ENCODE results near the gene LY6G6D.
A peak's percentile ranks its signal among the peaks of the same experiment; 100 is the strongest.

The LY6G6D gene

DNA sequence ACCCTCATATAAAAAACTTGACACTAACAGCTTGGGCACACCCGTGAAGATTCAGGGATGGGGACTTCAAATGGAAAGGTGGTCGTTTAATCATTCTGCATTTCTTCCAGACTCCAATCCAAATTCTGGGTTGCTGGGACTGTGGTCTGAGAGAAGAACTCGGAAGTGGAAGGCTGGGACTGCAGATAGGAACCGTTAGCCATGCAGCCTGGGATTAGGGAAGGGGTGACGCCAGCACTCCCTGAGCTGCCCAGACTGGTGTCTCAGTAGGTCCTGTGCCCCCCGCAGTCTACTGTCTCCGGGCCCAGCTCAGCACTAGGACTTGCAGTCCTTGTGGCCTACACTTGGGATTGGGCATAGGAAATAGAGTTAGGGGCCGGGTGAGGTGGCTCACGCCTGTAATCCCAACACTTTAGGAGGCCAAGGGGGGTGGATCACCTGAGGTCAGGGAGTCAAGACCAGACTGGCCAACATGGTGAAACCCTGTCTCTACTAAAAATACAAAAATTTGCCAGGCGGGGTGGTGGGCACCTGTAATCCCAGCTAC lies 21.7 kb downstream of the LY6G6D start:
- Histone ChIP-seq H3K14ac (ENCODE audit: low read length) (peak overlapping the region; percentile 39), H3K4me1 (ENCODE audit: control insufficient read depth in 2 of 2, insufficient read depth in 1 of 2, low read depth in 1 of 2, low read length in 2 of 2) (peaks cover 30 to 36% of the 10 kb centered on the region in 2 donors)

GRCh38 chr6:31737315-31737990 lies 22.3 kb downstream of the LY6G6D start:
- H2BK12ac ChIP-seq (ENCODE audit: low read length): no peak overlapping the region
- H3K14ac ChIP-seq (ENCODE audit: low read length): no peak overlapping the region
- H3K4me1 ChIP-seq (ENCODE audit: control insufficient read depth in 2 of 2, insufficient read depth in 1 of 2, low read depth in 1 of 2, low read length in 2 of 2): peaks cover 30 to 36% of the 10 kb centered on the region in 2 donors
- peak overlapping the region; percentile 12 for H2BK120ac ChIP-seq (ENCODE audit: low read depth, low read length)
- H3K9me3 ChIP-seq (replicated peaks in 1 of 2; ENCODE audit: control insufficient read depth in 2 of 2, insufficient read depth in 1 of 2, low read depth in 1 of 2, low read length in 2 of 2): no peaks in the 10 kb centered on the region
- no CpG with 5 or more reads among the region's 7 CpGs for WGBS, 2 donors (ENCODE audit: extremely low coverage in 2 of 2, insufficient read length in 2 of 2, insufficient replicate concordance in 1 of 2)
- DNase-seq (ENCODE audit: low spot score): peak; percentile 65
- H2BK15ac ChIP-seq (ENCODE audit: low read length): no peak overlapping the region
- no peak overlapping the region for H2AFZ ChIP-seq (ENCODE audit: low read length)
- no peak overlapping the region for H4K8ac ChIP-seq (ENCODE audit: low read depth, low read length)
- H3K9ac ChIP-seq (ENCODE audit: low read depth, low read length, poor library complexity): no peak overlapping the region
- no peak overlapping the region for H2AK5ac ChIP-seq (ENCODE audit: low read depth, low read length)
- H4K91ac ChIP-seq (ENCODE audit: low read depth, low read length, poor library complexity): no peak overlapping the region
- peaks cover 10% of the 10 kb centered on the region for H3K79me1 ChIP-seq (ENCODE audit: low read depth, low read length)
- H3K27me3 ChIP-seq (ENCODE audit: control insufficient read depth in 3 of 3, insufficient read depth in 3 of 3, low read depth in 1 of 3, low read length in 3 of 3): no peaks in the 10 kb centered on the region
- H3K18ac ChIP-seq (ENCODE audit: low read length): no peak overlapping the region
- peak overlapping the region; percentile 12 for H3K4me2 ChIP-seq (ENCODE audit: insufficient read depth, low read length, poor library complexity, severe bottlenecking)
- H3K27ac ChIP-seq (replicated peaks; ENCODE audit: low read length): peak overlapping the region; percentile 88
- peak overlapping the region; percentile 85 for H2BK5ac ChIP-seq (ENCODE audit: low read length)
- no peak overlapping the region for H3K4ac ChIP-seq (ENCODE audit: low read length)
- H3K23ac ChIP-seq (ENCODE audit: low read depth, low read length, poor library complexity): no peak overlapping the region
- peak overlapping the region in 1 of 2 donors; percentile 67 for H3K4me3 ChIP-seq (ENCODE audit: low read length in 2 of 2)
- H3K36me3 ChIP-seq (replicated peaks in 1 of 2; ENCODE audit: control insufficient read depth in 2 of 2, insufficient read depth in 2 of 2, low read length in 2 of 2): peaks cover 20 to 42% of the 10 kb centered on the region in 2 donors

More for the DNA sequence above, 21.7 kb downstream of the LY6G6D start:
- H3K23ac ChIP-seq (ENCODE audit: low read depth, low read length, poor library complexity): no peak overlapping the region
- peak overlapping the region; percentile 67 to 90 for H3K4me3 ChIP-seq (ENCODE audit: low read length in 2 of 2)
- H3K79me1 ChIP-seq (ENCODE audit: low read depth, low read length): peaks cover 10% of the 10 kb centered on the region
- H3K27ac ChIP-seq (replicated peaks; ENCODE audit: low read length): peak overlapping the region; percentile 88
- H4K91ac ChIP-seq (ENCODE audit: low read depth, low read length, poor library complexity): peak overlapping the region; percentile 97
- no peak overlapping the region for H4K8ac ChIP-seq (ENCODE audit: low read depth, low read length)
- H3K9ac ChIP-seq (ENCODE audit: low read depth, low read length, poor library complexity): no peak overlapping the region
- H2AFZ ChIP-seq (ENCODE audit: low read length): peak overlapping the region; percentile 78
- peak overlapping the region; percentile 85 for H2BK5ac ChIP-seq (ENCODE audit: low read length)
- peak overlapping the region; percentile 95 for H3K18ac ChIP-seq (ENCODE audit: low read length)
- H2AK5ac ChIP-seq (ENCODE audit: low read depth, low read length): peak overlapping the region; percentile 90
- H2BK15ac ChIP-seq (ENCODE audit: low read length): peak overlapping the region; percentile 76
- H3K27me3 ChIP-seq (ENCODE audit: control insufficient read depth in 3 of 3, insufficient read depth in 3 of 3, low read depth in 1 of 3, low read length in 3 of 3): no peaks in the 10 kb centered on the region
- H3K4me2 ChIP-seq (ENCODE audit: insufficient read depth, low read length, poor library complexity, severe bottlenecking): peak overlapping the region; percentile 42
- WGBS, 2 donors (ENCODE audit: extremely low coverage in 2 of 2, insufficient read length in 2 of 2, insufficient replicate concordance in 1 of 2): no CpG with 5 or more reads among the region's 10 CpGs
- peak; percentile 18 for DNase-seq (ENCODE audit: low spot score)
- no peaks in the 10 kb centered on the region for H3K9me3 ChIP-seq (replicated peaks in 1 of 2; ENCODE audit: control insufficient read depth in 2 of 2, insufficient read depth in 1 of 2, low read depth in 1 of 2, low read length in 2 of 2)
- H3K4ac ChIP-seq (ENCODE audit: low read length): peak overlapping the region; percentile 5
- peaks cover 21 to 42% of the 10 kb centered on the region in 2 donors for H3K36me3 ChIP-seq (replicated peaks in 1 of 2; ENCODE audit: control insufficient read depth in 2 of 2, insufficient read depth in 2 of 2, low read length in 2 of 2)
- H2BK12ac ChIP-seq (ENCODE audit: low read length): peak overlapping the region; percentile 91
- H2BK120ac ChIP-seq (ENCODE audit: low read depth, low read length): peak overlapping the region; percentile 98

GRCh38 chr6:31737991-31738979 lies 23.1 kb downstream of the LY6G6D start:
- Histone ChIP-seq H2BK120ac (ENCODE audit: low read depth, low read length) (peak overlapping the region; percentile 63), H3K18ac (ENCODE audit: low read length) (peak overlapping the region; percentile 67), H3K4me3 (ENCODE audit: low read length in 2 of 2) (peak overlapping the region in 1 of 2 donors; percentile 67), H2BK15ac (ENCODE audit: low read length) (peak overlapping the region; percentile 70), H3K36me3 (replicated peaks in 1 of 2; ENCODE audit: control insufficient read depth in 2 of 2, insufficient read depth in 2 of 2, low read length in 2 of 2) (peaks cover 17 to 44% of the 10 kb centered on the region in 2 donors), H3K4ac (ENCODE audit: low read length) (peak overlapping the region; percentile 43), H3K27ac (replicated peaks; ENCODE audit: low read length) (peak overlapping the region; percentile 88), H3K23ac (ENCODE audit: low read depth, low read length, poor library complexity) (no peak overlapping the region), H3K4me2 (ENCODE audit: insufficient read depth, low read length, poor library complexity, severe bottlenecking) (peak overlapping the region; percentile 12), H3K14ac (ENCODE audit: low read length) (no peak overlapping the region), H2BK5ac (ENCODE audit: low read length) (peak overlapping the region; percentile 69), H3K9ac (ENCODE audit: low read depth, low read length, poor library complexity) (no peak overlapping the region), H3K9me3 (replicated peaks in 1 of 2; ENCODE audit: control insufficient read depth in 2 of 2, insufficient read depth in 1 of 2, low read depth in 1 of 2, low read length in 2 of 2) (no peaks in the 10 kb centered on the region), H2AFZ (ENCODE audit: low read length) (no peak overlapping the region), H3K79me1 (ENCODE audit: low read depth, low read length) (peaks cover 10% of the 10 kb centered on the region), H2AK5ac (ENCODE audit: low read depth, low read length) (peak overlapping the region; percentile 76), H2BK12ac (ENCODE audit: low read length) (no peak overlapping the region), H3K4me1 (ENCODE audit: control insufficient read depth in 2 of 2, insufficient read depth in 1 of 2, low read depth in 1 of 2, low read length in 2 of 2) (peaks cover 30 to 36% of the 10 kb centered on the region in 2 donors), H4K8ac (ENCODE audit: low read depth, low read length) (peak overlapping the region; percentile 58), H3K27me3 (ENCODE audit: control insufficient read depth in 3 of 3, insufficient read depth in 3 of 3, low read depth in 1 of 3, low read length in 3 of 3) (no peaks in the 10 kb centered on the region), H4K91ac (ENCODE audit: low read depth, low read length, poor library complexity) (no peak overlapping the region)
- no CpG with 5 or more reads among the region's 6 CpGs for WGBS, 2 donors (ENCODE audit: extremely low coverage in 2 of 2, insufficient read length in 2 of 2, insufficient replicate concordance in 1 of 2)
- peak; percentile 27 for DNase-seq (ENCODE audit: low spot score)
